WTC11 (cell line): ENCODE data around the gene LETM1.

Experiments used
- ARID4B ChIP-seq: sonication (generic); formaldehyde crosslinking; IDR thresholded peaks from 2 replicates; pipeline ENCODE4 v1.8.0; 2023; ENCODE audit warnings: missing genetic modification reagents, mild to moderate bottlenecking, borderline replicate concordance
- ATF3 ChIP-seq: sonication (generic); formaldehyde crosslinking; conservative IDR thresholded peaks from 2 replicates; pipeline ENCODE4 v1.8.1; 2022; ENCODE audit warnings: mild to moderate bottlenecking, missing genetic modification reagents
- CREM ChIP-seq: sonication (generic); formaldehyde crosslinking; IDR thresholded peaks from 2 replicates; pipeline ENCODE4 v1.8.1; 2022; ENCODE audit warnings: mild to moderate bottlenecking, missing genetic modification reagents, moderate library complexity
- CTCF ChIP-seq: fragments of 200-600 bp; IDR thresholded peaks from 2 replicates; pipeline ENCODE4 v1.8.0; 2022; ENCODE audit warnings: antibody characterized with exemption
- E2F1 ChIP-seq: sonication (generic); formaldehyde crosslinking; IDR thresholded peaks from 2 replicates; pipeline ENCODE4 v1.8.0; 2022; ENCODE audit warnings: mild to moderate bottlenecking, missing genetic modification reagents
- E2F4 ChIP-seq: sonication (generic); formaldehyde crosslinking; IDR thresholded peaks from 2 replicates; pipeline ENCODE4 v1.8.1; 2022; ENCODE audit warnings: low read depth, mild to moderate bottlenecking, moderate library complexity, missing genetic modification reagents, borderline replicate concordance
- GTF2I ChIP-seq: fragments of 250-450 bp; sonication (Bioruptor Pico); conservative IDR thresholded peaks from 2 replicates; pipeline ENCODE4 v1.4.0; 2021; ENCODE audit warnings: mild to moderate bottlenecking
- NR2C2 ChIP-seq: sonication (generic); formaldehyde crosslinking; IDR thresholded peaks from 2 replicates; pipeline ENCODE4 v1.8.0; 2022; ENCODE audit warnings: mild to moderate bottlenecking, missing genetic modification reagents
- PREB ChIP-seq: sonication (generic); formaldehyde crosslinking; IDR thresholded peaks from 2 replicates; pipeline ENCODE4 v1.8.1; 2022; ENCODE audit warnings: mild to moderate bottlenecking, missing genetic modification reagents, moderate library complexity, borderline replicate concordance
- TEAD1 ChIP-seq: sonication (generic); formaldehyde crosslinking; IDR thresholded peaks from 2 replicates; pipeline ENCODE4 v1.8.0; 2022; ENCODE audit warnings: mild to moderate bottlenecking, missing genetic modification reagents
- TEAD4 ChIP-seq: sonication (generic); formaldehyde crosslinking; IDR thresholded peaks from 2 replicates; pipeline ENCODE4 v1.8.0; 2022; ENCODE audit warnings: mild to moderate bottlenecking, missing genetic modification reagents
- USF1 ChIP-seq: sonication (generic); formaldehyde crosslinking; IDR thresholded peaks from 2 replicates; pipeline ENCODE4 v1.8.0; 2022; ENCODE audit warnings: mild to moderate bottlenecking, missing genetic modification reagents
- ZBTB43 ChIP-seq: sonication (generic); formaldehyde crosslinking; IDR thresholded peaks from 2 replicates; pipeline ENCODE4 v1.8.1; 2023; ENCODE audit warnings: mild to moderate bottlenecking, missing genetic modification reagents

GRCh38 chr4:1768367-1769034 is 87.5 kb downstream of the LETM1 start:
- TF ChIP-seq ZBTB43 (no peak), CTCF (no peak), TEAD1 (no peak), USF1 (CRISPR knock-in tag) (no peak), NR2C2 (CRISPR knock-in tag) (no peak), PREB (CRISPR knock-in tag) (no peak), ATF3 (no peak), CREM (no peak), TEAD4 (no peak), E2F4 (CRISPR knock-in tag) (no peak), E2F1 (CRISPR knock-in tag) (no peak), ARID4B (CRISPR knock-in tag) (no peak), GTF2I (no peak)
